PC-3 (cell line): Measurements from ENCODE around the gene TLR5. TPM values are rescaled to one million over a fixed set of nuclear protein-coding genes. Genes with fewer than 3 reads are reported as not detected.

Experiments used
- ATAC-seq: fragments of 200-7000 bp; cut with Tn5 transposase; 2 replicates; pipeline ENCODE4 v1.9.1; 2020; ENCODE audit warnings: mild to moderate bottlenecking, moderate library complexity
- BruUV-seq: library from RNA; stranded (reverse); fragments of 400-500 nt; replicated peaks from 2 replicates; lab custom pipeline; 2021; lab: Mats Ljungman, UMichigan
- CTCF ChIA-PET: fragments of 300-600 bp; sonication (Branson Sonifier 250); formaldehyde crosslinking; loops from one replicate; lab custom pipeline; 2022; ENCODE audit warnings: antibody characterized with exemption; lab: Charles Lee
- POLR2A ChIA-PET: fragments of 300-600 bp; sonication (Branson Sonifier 250); formaldehyde crosslinking; loops from one replicate; lab custom pipeline; 2022; ENCODE audit warnings: antibody characterized with exemption; ENCODE audit not compliant: unreplicated experiment; lab: Charles Lee
- DNase-seq: peaks from one replicate; pipeline ENCODE4 v3.0.0-alpha.2; 2015
- H2AFZ ChIP-seq: fragments of 300-600 bp; sonication (generic); 2 replicates; pipeline ENCODE4 v1.6.0; 2016; ENCODE audit warnings: antibody characterized with exemption, low read length
- H3F3A ChIP-seq: fragments of 300-600 bp; sonication (generic); one replicate; pipeline ENCODE4 v1.6.0; 2017; ENCODE audit warnings: antibody characterized with exemption, low read length, control low read depth, mild to moderate bottlenecking; ENCODE audit not compliant: unreplicated experiment
- H3K27ac ChIP-seq: fragments of 300-600 bp; sonication (generic); 2 replicates; pipeline ENCODE4 v1.5.1; 2016; ENCODE audit warnings: mild to moderate bottlenecking, low read length
- H3K27me3 ChIP-seq: fragments of 300-600 bp; sonication (generic); 2 replicates; pipeline ENCODE4 v1.6.1; 2016; ENCODE audit warnings: low read length, mixed read lengths
- H3K36me3 ChIP-seq: fragments of 300-600 bp; sonication (generic); 2 replicates; pipeline ENCODE4 v1.6.1; 2016; ENCODE audit warnings: low read depth, mixed run types, low read length, mixed read lengths
- H3K4me1 ChIP-seq: fragments of 300-600 bp; sonication (generic); 2 replicates; pipeline ENCODE4 v1.5.1; 2016; ENCODE audit warnings: low read length; ENCODE audit not compliant: insufficient read depth
- H3K4me2 ChIP-seq: fragments of 300-600 bp; sonication (generic); 2 replicates; pipeline ENCODE4 v1.6.0; 2016; ENCODE audit warnings: low read length
- H3K4me3 ChIP-seq: fragments of 300-600 bp; sonication (generic); 2 replicates; pipeline ENCODE4 v1.5.1; 2016; ENCODE audit warnings: mild to moderate bottlenecking, low read length, mixed read lengths
- H3K79me2 ChIP-seq: fragments of 300-600 bp; sonication (generic); 2 replicates; pipeline ENCODE4 v1.6.1; 2017; ENCODE audit warnings: low read length, mixed read lengths
- H3K9ac ChIP-seq: fragments of 300-600 bp; sonication (generic); 2 replicates; pipeline ENCODE4 v1.6.0; 2016; ENCODE audit warnings: mild to moderate bottlenecking, low read length
- H3K9me2 ChIP-seq: fragments of 300-600 bp; sonication (generic); replicated peaks from 2 replicates; pipeline ENCODE4 v1.6.1; 2016; ENCODE audit warnings: mixed run types, low read length, mixed read lengths
- H3K9me3 ChIP-seq: fragments of 300-600 bp; sonication (generic); 2 replicates; pipeline ENCODE4 v1.6.1; 2016; ENCODE audit warnings: low read length, mixed read lengths
- H4K20me1 ChIP-seq: fragments of 300-600 bp; sonication (generic); 2 replicates; pipeline ENCODE4 v1.6.1; 2016; ENCODE audit warnings: low read length, mixed read lengths
- EZH2 ChIP-seq: fragments of 300-600 bp; sonication (generic); IDR thresholded peaks from one replicate; pipeline ENCODE4 v1.6.1; 2017; ENCODE audit warnings: antibody characterized with exemption, mild to moderate bottlenecking, low read length; ENCODE audit not compliant: unreplicated experiment
- EZH2phosphoT487 ChIP-seq: fragments of 300-600 bp; sonication (generic); IDR thresholded peaks from 2 replicates; pipeline ENCODE4 v1.6.1; 2018; ENCODE audit warnings: mild to moderate bottlenecking, antibody characterized with exemption, low read length, borderline replicate concordance
- intact Hi-C: fragments of 100-400 bp; cut with micrococcal nuclease; formaldehyde crosslinking; loops from 2 replicates; pipeline ENCODE4 v1.9.0; 2023
- total RNA-seq: library from RNA; depleted of rRNA; stranded (reverse); fragments of >200 nt; gene quantifications from 2 replicates; pipeline ENCODE4 v1.2.3, GENCODE V29; 2014
- TF ChIP-seq, protein P1 (sequence below): fragments of 300-600 bp; sonication (generic); conservative IDR thresholded peaks from 2 replicates; pipeline ENCODE4 v1.5.1; 2017; ENCODE audit warnings: antibody characterized with exemption, low read depth, mild to moderate bottlenecking, low read length

TLR5 gene
- total RNA-seq, 1 experiment from 2014 or later = 1.2 TPM

DNA sequence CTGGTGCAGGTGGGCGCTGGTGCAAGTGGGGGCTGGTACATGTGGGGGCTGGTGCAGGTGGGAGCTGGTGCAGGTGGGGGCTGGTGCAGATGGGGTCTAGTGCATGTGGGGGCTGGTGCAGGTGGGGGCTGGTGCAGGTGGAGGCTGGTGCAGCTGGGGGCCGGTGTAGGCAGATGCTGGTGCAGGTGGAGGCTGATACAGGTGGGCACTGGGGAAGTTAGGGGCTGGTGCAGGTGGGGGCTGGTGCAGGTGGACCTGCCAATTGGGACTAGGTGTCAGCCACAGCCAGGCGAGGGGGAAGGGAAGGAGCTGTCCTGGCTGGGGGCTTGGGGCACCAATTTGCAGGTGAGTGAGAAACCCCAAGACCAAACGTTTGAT is 46.5 kb upstream of the TLR5 start:
- peak overlapping the region; percentile 69 for H3K9ac ChIP-seq
- TF ChIP-seq EZH2 (no peak), EZH2phosphoT487 (no peak)
- TF ChIP-seq, protein P1, sequence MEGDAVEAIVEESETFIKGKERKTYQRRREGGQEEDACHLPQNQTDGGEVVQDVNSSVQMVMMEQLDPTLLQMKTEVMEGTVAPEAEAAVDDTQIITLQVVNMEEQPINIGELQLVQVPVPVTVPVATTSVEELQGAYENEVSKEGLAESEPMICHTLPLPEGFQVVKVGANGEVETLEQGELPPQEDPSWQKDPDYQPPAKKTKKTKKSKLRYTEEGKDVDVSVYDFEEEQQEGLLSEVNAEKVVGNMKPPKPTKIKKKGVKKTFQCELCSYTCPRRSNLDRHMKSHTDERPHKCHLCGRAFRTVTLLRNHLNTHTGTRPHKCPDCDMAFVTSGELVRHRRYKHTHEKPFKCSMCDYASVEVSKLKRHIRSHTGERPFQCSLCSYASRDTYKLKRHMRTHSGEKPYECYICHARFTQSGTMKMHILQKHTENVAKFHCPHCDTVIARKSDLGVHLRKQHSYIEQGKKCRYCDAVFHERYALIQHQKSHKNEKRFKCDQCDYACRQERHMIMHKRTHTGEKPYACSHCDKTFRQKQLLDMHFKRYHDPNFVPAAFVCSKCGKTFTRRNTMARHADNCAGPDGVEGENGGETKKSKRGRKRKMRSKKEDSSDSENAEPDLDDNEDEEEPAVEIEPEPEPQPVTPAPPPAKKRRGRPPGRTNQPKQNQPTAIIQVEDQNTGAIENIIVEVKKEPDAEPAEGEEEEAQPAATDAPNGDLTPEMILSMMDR = no peak
- intact Hi-C loops = no loop called here
- ChIA-PET CTCF (interaction anchor here (0.6 kb wide), 1 partner anchor 56 kb away, joined by 3 read pairs; no protein-coding TSS in a partner anchor), POLR2A (interaction anchor here (0.6 kb wide), 1 partner anchor 147 kb away, joined by 4 read pairs; no protein-coding TSS in a partner anchor)
- ATAC-seq = no peak
- no peaks in the 10 kb centered on the region for H3K9me3 ChIP-seq
- H3K9me2 ChIP-seq = no peaks in the 10 kb centered on the region
- H4K20me1 ChIP-seq = no peaks in the 10 kb centered on the region
- H3K79me2 ChIP-seq = no peaks in the 10 kb centered on the region
- no peaks in the 10 kb centered on the region for H3K27me3 ChIP-seq
- DNase-seq = no peak
- H3K4me2 ChIP-seq = peak overlapping the region; percentile 64
- no peaks in the 10 kb centered on the region for H3F3A ChIP-seq
- H3K36me3 ChIP-seq = no peaks in the 10 kb centered on the region
- no TSS peak for BruUV-seq
- no peak overlapping the region for H3K4me3 ChIP-seq
- peak overlapping the region; percentile 93 for H3K27ac ChIP-seq
- peaks cover 31% of the 10 kb centered on the region for H3K4me1 ChIP-seq
- H2AFZ ChIP-seq = peak overlapping the region; percentile 2; the same call in 1 of the 2 replicates

DNA sequence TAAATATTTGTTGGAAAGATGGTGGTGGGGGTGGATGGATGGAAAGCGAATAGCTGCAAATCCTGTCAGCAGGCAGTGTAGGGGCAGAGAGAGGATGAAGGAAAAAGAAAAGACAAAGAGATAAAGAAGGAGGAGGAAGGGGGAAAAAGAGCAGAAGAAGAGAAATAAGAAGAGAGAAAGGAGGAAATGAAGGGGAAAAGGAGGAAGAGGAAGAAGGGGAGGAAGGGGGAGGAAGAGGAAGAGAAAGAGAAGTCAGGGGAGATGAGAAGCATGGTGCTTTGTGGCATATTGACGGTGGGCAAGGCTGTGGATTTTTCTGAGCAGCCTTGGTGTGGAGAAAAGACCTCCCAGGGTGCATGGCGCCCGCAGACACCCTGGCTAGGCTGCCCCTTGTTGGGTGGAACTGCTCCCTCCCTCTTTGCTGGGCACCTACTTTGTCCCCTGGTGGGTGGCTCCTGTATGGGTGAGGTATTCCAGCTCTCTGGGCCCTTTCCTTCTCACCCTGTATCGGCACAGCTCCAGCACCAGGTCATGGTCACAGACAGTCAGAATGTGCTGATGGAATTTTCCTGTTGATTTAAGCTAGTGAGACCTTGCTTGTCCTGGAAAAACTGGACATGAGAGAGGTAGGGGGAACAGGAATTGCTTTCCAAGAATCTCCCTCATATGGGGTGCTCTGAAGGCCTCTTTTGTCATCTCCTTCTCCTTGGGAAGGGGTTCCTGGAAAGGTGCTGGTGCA is 45.7 kb upstream of the TLR5 start:
- Histone ChIP-seq H3K36me3 (no peaks in the 10 kb centered on the region), H3K9me2 (no peaks in the 10 kb centered on the region), H3K4me2 (peak overlapping the region; percentile 64; the same call in 1 of the 2 replicates), H3K27ac (peak overlapping the region; percentile 93), H4K20me1 (no peaks in the 10 kb centered on the region), H3K9me3 (no peaks in the 10 kb centered on the region), H2AFZ (no peak overlapping the region), H3K79me2 (no peaks in the 10 kb centered on the region), H3K4me1 (peaks cover 31% of the 10 kb centered on the region), H3K9ac (peak overlapping the region; percentile 69; the same call in 1 of the 2 replicates), H3K27me3 (no peaks in the 10 kb centered on the region), H3K4me3 (no peak overlapping the region), H3F3A (no peaks in the 10 kb centered on the region)
- no peak for DNase-seq
- CTCF ChIA-PET = no interaction called here
- ATAC-seq = no peak
- intact Hi-C loops = no loop called here
- POLR2A ChIA-PET = no interaction called here
- no TSS peak for BruUV-seq
- TF ChIP-seq EZH2 (no peak), EZH2phosphoT487 (no peak)
- TF ChIP-seq, protein P1 = no peak

DNA sequence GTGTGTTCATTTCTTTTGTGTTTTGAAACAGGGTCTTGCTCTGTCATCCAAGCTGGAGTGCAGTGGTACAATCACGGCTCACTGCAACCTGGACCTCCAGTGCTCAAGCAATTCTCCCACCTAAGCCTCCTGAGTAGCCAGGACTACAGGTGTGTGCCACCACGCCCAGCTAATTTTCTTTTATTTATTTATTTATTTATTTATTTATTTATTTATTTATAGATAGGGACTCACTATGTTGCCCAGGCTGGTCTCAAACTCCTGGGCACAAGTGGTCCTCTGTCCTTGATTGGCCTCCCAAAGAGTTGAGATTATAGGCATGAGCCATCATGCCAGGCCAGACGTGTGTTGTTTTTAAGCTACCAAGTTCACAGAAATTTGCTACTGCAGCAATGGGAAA is 43.8 kb upstream of the TLR5 start:
- H3K4me2 ChIP-seq = no peak overlapping the region
- no peaks in the 10 kb centered on the region for H3K27me3 ChIP-seq
- no TSS peak for BruUV-seq
- no peak overlapping the region for H3K27ac ChIP-seq
- intact Hi-C loops = no loop called here
- no peaks in the 10 kb centered on the region for H3K79me2 ChIP-seq
- no peaks in the 10 kb centered on the region for H4K20me1 ChIP-seq
- H3K36me3 ChIP-seq = no peaks in the 10 kb centered on the region
- no peaks in the 10 kb centered on the region for H3F3A ChIP-seq
- no peak for ATAC-seq
- ChIA-PET CTCF (no interaction called here), POLR2A (no interaction called here)
- H2AFZ ChIP-seq = no peak overlapping the region
- H3K9me2 ChIP-seq = no peaks in the 10 kb centered on the region
- H3K9me3 ChIP-seq = no peaks in the 10 kb centered on the region
- no peak for DNase-seq
- no peak overlapping the region for H3K4me3 ChIP-seq
- no peak overlapping the region for H3K9ac ChIP-seq
- TF ChIP-seq, protein P1 = no peak
- no peak for TF ChIP-seq EZH2phosphoT487
- no peak for TF ChIP-seq EZH2
- peaks cover 43% of the 10 kb centered on the region for H3K4me1 ChIP-seq
